Heart left ventricle (tissue), 13 donors: ENCODE measurements around the gene YES1.

Source experiments
- POLR2A ChIP-seq, 2 donors: fragments of 450-650 bp; IDR thresholded peaks; one replicate each; pipeline ENCODE4 v1.6.1; 2017; ENCODE audit warnings: antibody characterized with exemption in 2 of 2, mild to moderate bottlenecking in 2 of 2, moderate library complexity in 2 of 2
- TF ChIP-seq, protein P1 (sequence below), 12 donors: fragments of 200-600 bp; sonication (generic) in 4 of 12; IDR thresholded peaks; one replicate each; pipeline versions ENCODE4 v1.5.0 to v1.8.0; 2018 to 2022; ENCODE audit warnings: antibody characterized with exemption in 12 of 12, mild to moderate bottlenecking in 5 of 12
- donor health status: ischemic (EF 13 %, LVEDD 7.1; RV severe dilation, severe dysfunction).
- donor health status: DM: no; HTN: yes; CAD: no.
- donor health status: DM: no; HTN: no; CAD: no.
- donor health status: ischemic (EF 25% LVEDD 6.9; RV normal size, moderate dysfunction).
- donor health status: ischemic (EF 25% LVEDD 5.7; RV mildly dilated, moderate dysfunction).
- donor health status: ischemic (EF 35%, LVEDD 5.7; RV mildly dilated, moderate dysfunction).
- donor health status: nonischemic (EF 11% LVEDD 7.7; RV severe dilation, severe dysfunction).
- donor health status: DM: yes; HTN: yes; CAD: no.
- donor health status: PGD.
- donor health status: ischemic (EF 29% LVEDD 5.4; RV normal size, mild dysfunction).
- donor health status: nonischemic (EF 23%, LVEDD 6.1; RV moderate dilation, normal function).

DNA sequence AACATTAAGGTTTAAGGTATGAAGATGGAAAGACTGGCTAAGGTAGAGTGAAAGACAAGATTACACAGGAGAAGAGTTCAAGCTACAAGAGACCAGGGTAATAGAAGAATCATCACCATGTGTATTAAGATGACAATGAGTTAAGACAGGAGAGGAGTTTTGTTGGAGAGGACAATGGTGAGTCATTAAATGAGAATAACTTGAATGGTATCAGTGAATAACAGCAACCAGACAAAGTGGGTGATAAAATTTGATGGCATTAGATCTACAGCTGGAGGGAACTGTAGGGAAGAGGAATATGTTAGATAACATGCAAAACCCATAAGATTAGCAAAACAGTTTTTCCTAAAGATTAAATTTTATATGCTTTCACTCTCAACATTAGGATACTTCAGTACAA lies 80.9 kb downstream of the YES1 start:
- TF ChIP-seq, protein P1, sequence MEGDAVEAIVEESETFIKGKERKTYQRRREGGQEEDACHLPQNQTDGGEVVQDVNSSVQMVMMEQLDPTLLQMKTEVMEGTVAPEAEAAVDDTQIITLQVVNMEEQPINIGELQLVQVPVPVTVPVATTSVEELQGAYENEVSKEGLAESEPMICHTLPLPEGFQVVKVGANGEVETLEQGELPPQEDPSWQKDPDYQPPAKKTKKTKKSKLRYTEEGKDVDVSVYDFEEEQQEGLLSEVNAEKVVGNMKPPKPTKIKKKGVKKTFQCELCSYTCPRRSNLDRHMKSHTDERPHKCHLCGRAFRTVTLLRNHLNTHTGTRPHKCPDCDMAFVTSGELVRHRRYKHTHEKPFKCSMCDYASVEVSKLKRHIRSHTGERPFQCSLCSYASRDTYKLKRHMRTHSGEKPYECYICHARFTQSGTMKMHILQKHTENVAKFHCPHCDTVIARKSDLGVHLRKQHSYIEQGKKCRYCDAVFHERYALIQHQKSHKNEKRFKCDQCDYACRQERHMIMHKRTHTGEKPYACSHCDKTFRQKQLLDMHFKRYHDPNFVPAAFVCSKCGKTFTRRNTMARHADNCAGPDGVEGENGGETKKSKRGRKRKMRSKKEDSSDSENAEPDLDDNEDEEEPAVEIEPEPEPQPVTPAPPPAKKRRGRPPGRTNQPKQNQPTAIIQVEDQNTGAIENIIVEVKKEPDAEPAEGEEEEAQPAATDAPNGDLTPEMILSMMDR (IDR thresholded peaks at IDR 0.05), result no peak
- TF ChIP-seq POLR2A (IDR thresholded peaks at IDR 0.05), result no peak
